NB4 (cell line): Measurements from ENCODE around the gene INSIG2.

ENCODE experiments used
- POLR2A ChIP-seq: IDR thresholded peaks from 2 replicates; pipeline ENCODE4 v1.6.1; 2011; ENCODE audit warnings: mild to moderate bottlenecking; ENCODE audit not compliant: insufficient read length; ENCODE audit errors: extremely low read depth
- TF ChIP-seq, protein P1 (sequence below): IDR thresholded peaks from one replicate; pipeline ENCODE4 v1.5.1; 2012; ENCODE audit warnings: low read depth, low read length

DNA sequence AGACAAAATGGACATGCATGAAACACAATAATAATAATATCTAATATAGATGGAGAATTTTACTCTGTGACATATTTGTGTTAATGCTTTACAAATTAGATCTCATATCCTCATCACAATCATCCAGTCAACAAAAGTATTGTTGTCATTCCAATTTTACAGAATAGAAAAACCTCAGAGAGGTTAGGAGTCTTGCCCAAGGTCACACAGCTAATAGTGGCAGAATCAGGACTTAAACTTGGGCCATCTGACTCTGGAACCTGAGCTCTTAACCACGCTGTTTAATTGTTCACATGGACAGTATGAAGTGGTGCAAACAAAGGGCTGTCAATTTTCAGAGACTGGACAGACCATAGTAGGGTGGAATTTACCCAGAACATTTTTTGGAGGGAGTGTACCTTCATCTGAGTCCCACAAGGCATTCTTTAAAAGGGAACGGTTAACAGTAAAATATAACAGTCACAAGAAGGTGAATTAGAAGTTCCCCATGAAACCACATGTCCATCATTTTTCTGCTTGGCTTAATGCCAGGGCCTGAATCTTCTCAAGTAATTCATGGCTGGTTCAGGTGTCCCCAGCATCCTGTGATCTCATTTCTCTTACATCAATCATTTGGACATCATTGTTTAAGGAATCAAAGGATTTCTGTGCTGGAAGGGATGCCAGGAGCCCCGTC lies 39.0 kb upstream of the INSIG2 start:
- TF ChIP-seq POLR2A = no peak
- TF ChIP-seq, protein P1, sequence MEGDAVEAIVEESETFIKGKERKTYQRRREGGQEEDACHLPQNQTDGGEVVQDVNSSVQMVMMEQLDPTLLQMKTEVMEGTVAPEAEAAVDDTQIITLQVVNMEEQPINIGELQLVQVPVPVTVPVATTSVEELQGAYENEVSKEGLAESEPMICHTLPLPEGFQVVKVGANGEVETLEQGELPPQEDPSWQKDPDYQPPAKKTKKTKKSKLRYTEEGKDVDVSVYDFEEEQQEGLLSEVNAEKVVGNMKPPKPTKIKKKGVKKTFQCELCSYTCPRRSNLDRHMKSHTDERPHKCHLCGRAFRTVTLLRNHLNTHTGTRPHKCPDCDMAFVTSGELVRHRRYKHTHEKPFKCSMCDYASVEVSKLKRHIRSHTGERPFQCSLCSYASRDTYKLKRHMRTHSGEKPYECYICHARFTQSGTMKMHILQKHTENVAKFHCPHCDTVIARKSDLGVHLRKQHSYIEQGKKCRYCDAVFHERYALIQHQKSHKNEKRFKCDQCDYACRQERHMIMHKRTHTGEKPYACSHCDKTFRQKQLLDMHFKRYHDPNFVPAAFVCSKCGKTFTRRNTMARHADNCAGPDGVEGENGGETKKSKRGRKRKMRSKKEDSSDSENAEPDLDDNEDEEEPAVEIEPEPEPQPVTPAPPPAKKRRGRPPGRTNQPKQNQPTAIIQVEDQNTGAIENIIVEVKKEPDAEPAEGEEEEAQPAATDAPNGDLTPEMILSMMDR = no peak
